Activated gamma-delta T cell treated with anti-CD3 and anti-CD28 coated beads, Interleukin-2, amount 50 U/mL, for 16 hours (primary cell): Measurements from ENCODE around the gene INTS2.
"Not testable (repeated sequence)": the region's sequence is repeated elsewhere in the genome, so short reads cannot be mapped to it uniquely, and the experiment has no call there.

Experiments
- DNase-seq: peaks from one replicate; pipeline ENCODE4 v3.0.0-alpha.2; 2020; ENCODE audit warnings: low read depth

INTS2 gene

DNA sequence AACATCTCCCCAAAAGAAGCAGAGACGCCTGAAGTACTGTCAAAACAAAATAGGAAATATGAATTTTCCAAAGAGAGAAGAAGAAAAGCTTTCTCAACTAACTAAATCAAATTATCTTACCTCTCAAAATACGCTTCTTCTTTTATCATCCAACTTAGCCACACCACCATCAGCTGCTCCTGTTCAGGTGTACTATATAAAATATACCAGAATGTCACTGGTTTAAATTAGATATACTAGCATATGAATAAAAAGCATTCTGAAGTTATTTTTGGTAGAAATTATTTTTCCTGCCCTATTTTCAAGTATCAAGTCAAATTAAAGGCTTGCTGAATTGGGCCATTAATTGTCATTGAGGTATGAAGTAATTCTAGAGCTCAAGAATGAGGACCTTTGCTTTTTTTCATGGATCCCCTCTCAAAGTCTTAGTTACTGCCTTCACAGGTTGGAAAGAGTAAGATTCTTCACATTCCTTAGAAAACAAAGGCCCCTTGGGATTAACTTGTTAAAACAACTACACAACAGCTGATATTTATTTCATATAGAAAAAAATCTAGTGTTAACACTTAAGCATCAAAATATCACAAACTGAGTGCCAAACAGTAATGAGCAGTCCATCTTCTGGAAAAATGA is 30.1 kb downstream of the INTS2 start:
- no peak for DNase-seq

GRCh38 chr17:61895391-61895790 is 32.4 kb downstream of the INTS2 start:
- no peak for DNase-seq

GRCh38 chr17:61894310-61894709 is 33.5 kb downstream of the INTS2 start:
- DNase-seq: not testable (repeated sequence)

DNA sequence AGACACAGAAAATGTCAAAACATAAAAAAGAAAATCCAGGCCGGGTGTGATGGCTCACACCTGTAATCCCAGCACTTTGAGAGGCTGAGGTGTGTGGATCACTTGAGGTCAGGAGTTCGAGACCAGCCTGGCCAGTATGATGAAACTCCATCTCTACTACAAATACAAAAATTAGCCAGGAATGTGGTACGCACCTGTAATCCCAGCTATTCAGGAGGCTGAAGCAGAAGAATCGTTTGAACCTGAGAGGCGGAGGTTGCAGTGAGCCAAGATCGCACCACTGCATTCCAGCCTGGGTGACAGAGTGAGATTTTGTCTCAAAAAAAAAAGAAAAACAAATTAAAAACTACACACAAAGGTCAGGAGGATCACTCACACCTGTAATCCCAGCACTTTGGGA is 40.0 kb downstream of the INTS2 start:
- not testable (repeated sequence) for DNase-seq

GRCh38 chr17:61885865-61886264 is 41.9 kb downstream of the INTS2 start:
- DNase-seq: not testable (repeated sequence)

DNA sequence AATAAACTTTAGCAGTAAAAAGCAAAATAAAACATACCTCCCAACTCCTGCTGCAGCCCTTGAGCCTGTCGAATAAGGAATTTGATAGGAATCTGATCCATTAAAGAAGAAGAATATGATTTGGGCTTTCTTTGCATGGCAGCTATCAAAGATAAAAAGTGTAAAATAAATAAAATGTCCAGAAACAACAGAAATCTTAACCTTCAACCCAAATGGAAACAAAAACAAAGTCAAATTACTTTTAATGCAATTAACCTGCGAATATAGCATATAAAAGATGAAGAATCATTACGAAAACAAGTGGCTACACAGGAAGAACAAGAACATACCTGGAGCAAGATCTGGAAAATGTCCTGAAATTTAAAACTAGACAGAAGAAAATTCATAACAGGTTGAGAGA is 42.9 kb downstream of the INTS2 start:
- DNase-seq: no peak

DNA sequence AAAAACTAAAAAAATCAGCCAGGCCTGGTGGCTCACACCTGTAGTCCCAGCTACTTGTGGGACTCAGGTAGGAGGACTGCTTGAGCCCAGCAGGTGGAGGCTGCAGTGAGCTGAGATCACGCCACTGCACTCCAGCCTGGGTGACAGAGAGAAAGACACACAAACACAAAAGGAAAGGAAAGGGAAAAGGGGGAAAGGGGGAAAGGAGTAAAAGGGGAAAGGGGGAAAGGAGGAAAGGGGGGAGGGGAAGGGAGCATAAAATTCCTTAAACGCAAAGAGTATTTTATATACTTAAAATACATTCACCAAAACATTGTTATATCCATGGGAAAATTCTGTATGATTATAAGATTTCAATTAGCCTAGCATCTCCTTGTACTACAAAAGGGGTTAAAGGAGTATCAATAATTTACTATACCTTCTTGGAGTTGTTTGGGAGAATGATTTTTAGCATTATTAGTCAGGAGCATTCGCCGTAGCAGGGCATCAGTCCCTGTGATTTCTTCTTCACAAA is 47.1 kb downstream of the INTS2 start:
- DNase-seq: no peak

GRCh38 chr17:61878984-61879612 is 48.7 kb downstream of the INTS2 start:
- no peak for DNase-seq

GRCh38 chr17:61878520-61878919 is 49.3 kb downstream of the INTS2 start:
- DNase-seq: no peak

- DNase-seq: no peak
These were observed 49.9 kb downstream of the INTS2 start for GRCh38 chr17:61877837-61878236.

DNA sequence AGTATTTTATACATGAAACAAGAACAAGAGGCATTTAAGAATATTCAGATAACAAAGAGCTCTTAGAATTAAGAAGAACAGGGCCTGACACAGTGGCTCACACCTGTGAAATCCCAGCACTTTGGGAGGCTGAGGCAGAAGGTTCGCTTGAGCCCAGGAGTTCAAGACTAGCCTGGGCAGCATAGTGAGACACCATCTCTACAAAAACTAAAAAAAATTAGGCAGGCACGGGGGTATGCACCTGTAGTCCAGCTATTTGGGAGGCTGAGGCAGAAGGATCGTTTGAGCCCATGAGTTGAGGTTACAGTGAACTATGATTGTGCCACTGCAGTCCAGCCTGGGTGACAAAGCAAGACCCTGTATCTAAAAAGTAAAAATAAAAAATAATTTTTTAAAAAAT is 52.0 kb downstream of the INTS2 start:
- DNase-seq: no peak

GRCh38 chr17:61875285-61875684 is 52.5 kb downstream of the INTS2 start:
- no peak for DNase-seq

DNA sequence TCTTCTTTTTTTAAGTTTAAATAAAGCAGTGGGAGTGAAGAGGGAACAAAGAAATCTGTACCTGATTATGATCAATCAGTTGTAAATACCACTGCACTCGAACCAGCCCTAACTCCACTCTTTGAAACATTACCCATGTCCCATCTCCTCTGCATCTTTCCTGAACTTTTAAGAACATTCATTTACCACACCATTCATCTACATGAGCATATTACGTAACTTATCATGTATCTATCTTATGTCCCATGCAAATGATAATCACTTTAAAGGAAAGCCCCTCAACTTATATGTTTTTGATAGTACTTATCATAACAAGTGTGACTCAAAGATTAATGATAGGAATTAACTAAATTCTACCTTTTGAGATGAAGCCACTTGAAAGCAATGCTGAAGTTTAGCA is 53.7 kb downstream of the INTS2 start:
- no peak for DNase-seq

DNA sequence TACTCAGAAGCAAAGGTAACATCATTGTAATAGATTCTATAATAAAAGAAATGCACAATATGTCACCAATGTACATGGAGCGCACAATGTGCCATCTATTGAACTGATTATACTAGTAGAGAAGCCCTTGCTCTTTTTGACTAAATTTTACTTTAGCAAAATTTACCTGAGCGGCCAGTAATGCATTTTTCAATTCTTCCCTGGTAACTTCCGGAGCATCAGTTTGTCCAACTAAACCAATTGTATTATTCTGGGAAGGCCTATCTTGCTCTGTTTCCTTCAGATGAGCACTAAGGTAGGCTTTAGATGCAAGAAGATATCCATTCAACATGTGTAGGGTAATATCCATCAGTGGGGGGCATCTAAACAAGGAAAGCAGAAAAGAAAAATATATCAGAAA is 55.7 kb downstream of the INTS2 start:
- DNase-seq: no peak

DNA sequence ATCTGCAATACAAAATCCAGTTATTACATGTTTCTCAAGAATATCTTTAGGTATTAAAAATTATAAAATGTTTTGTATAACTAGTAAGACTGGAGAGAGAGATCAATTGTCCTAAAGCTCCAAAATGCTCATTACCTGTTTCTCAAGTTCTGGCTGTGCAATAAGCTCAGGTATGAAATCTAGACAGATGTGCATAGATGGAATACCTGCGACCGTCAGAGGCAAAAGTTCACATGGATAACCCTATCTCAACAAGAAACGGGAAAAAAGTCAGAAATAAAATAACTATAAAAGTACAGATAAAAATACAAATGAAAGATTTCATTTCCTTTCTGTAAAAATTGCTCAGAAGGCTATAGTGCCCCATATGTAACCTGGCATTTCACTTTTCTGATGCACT is 58.6 kb downstream of the INTS2 start:
- no peak for DNase-seq

DNA sequence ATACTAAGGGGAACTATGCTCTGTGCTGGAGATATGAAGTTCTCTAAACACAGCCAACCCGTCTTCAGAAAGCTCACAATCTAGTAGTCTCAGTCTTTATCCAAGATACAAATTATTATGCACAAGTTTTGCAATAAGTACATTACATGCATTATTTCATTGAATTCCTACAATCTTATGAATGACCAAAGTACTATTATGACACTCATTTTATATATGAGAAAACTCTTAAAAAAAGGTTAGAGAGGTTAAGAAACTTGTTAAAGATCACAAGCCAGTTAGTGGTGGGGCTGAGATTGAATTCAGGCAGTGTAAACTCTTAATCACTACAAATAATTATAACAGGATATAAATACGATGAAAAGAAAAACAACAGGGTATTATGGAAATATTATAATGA is 59.7 kb downstream of the INTS2 start:
- DNase-seq: no peak

DNA sequence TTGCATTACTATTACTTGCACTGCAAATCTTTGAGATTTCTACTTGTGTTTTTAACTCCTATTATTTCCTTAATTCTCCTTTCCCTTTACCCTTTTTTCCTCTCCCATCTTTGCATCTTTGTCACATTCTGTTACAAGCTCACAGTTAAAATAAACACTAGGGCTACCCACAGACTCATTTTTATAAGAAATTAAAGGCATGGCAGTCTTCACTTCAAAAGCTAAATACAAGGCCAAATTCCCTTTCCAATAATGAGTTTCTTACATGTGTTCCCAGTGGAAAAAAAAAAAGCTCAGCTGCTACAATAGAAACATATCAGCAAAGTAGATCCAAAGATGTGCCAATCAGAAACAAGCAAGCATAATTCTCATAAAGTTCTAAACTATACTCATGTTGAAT is 60.7 kb downstream of the INTS2 start:
- no peak for DNase-seq

DNA sequence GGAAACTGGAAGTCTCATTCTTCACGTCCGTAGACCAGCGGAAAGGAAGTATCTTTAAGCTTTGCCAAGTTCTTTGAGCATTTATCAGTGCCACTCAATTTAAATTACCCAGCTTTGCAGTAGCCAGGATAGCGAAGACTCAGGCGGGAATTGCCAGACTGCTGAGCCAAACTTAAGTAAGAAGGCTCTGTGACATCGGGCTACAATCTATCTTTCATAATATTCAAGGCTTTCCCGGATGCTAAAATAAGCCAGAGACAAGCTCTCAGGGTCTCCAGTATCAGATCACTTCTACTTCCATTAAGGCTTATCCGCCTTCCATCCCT is 64.0 kb downstream of the INTS2 start:
- DNase-seq: no peak

GRCh38 chr17:61862975-61863800 is 64.6 kb downstream of the INTS2 start, which contains the start of gene BRIP1:
TSS of gene BRIP1 (minus strand) at chr17:61863528. CDS start at chr17:61861539, 1,989 bp downstream.
- peak; percentile 82 for DNase-seq

DNA sequence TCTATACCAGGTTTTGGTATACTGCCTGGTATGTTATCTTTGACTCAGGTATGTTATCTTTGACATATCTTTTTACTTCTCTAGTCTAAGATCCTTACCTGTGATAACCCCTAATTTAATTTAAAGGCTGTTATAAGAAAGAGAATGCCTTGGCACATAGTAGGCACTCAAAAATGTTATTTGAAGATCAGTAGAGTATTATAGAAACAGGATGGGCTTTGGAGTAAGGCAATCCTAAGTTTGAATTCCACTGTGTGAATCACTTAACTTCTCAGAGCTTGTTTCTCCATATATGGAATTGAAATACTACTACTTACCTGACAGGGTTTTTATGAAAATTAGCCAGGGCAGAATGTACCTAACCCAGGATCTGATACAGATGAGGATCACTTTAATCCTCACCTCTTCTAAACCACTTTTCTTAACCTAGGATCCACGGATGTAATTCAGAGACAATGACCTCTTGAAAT is 65.6 kb downstream of the INTS2 start:
- no peak for DNase-seq

DNA sequence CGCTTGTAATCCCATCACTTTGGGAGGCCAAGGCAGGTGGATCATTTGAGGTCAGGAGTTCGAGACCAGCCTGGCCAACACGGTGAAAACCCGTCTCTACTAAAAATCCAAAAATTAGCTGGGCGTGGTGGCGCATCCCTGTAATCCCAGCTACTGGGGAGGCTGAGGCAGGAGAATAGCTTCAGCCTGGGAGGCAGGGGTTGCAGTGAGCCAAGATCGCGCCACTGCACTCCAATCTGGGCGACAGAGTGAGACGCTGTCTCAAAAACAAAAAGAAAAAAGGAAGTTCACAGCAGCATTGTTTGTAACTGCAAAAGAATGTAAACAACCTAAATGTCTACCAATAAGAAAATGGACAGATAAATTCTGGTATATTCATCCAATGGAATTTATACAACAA is 67.4 kb downstream of the INTS2 start:
- not testable (repeated sequence) for DNase-seq

DNA sequence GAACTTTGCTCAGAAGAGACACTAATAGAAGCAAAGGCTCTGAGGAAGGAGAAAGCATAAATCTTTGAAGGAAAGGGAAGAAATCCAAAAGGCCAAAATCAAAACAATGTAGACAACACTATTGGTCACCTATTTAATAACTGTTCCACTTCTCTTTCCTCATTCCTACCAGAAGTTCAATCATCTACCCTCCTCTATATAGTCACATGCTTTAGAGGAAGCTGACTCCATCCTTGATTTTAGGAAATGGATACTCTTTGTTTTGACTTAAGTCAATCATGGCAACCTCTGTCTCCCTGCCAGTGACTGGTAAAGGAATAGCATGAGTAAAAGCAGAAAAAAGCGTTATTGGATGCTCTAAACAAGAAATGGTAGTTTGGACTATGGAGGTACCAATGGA is 71.7 kb downstream of the INTS2 start:
- no peak for DNase-seq

- no peak for DNase-seq
These were observed 74.9 kb downstream of the INTS2 start for GRCh38 chr17:61852857-61853256.
